KMS-11 (cell line): ENCODE measurements around the gene FNTB.
"Not testable (repeated sequence)": the region's sequence is repeated elsewhere in the genome, so short reads cannot be mapped to it uniquely, and the experiment has no call there.

Experiments used
- H2AFZ ChIP-seq: fragments of 200-600 bp; sonication (generic); 2 replicates; pipeline ENCODE4 v1.6.1; 2016; ENCODE audit warnings: antibody characterized with exemption, mixed run types, low read depth
- H3K27ac ChIP-seq: fragments of 200-600 bp; sonication (generic); 2 replicates; pipeline ENCODE4 v1.6.1; 2016; ENCODE audit warnings: mild to moderate bottlenecking, mixed run types
- H3K27me3 ChIP-seq: fragments of 200-600 bp; sonication (generic); 2 replicates; pipeline ENCODE4 v1.6.1; 2017; ENCODE audit warnings: mild to moderate bottlenecking, low read depth, mixed run types, moderate library complexity; ENCODE audit not compliant: insufficient read depth
- H3K36me3 ChIP-seq: fragments of 200-600 bp; sonication (generic); 2 replicates; pipeline ENCODE4 v1.6.1; 2017; ENCODE audit warnings: mild to moderate bottlenecking, mixed run types; ENCODE audit not compliant: insufficient read depth
- H3K4me1 ChIP-seq: fragments of 200-600 bp; sonication (generic); 2 replicates; pipeline ENCODE4 v1.6.1; 2016; ENCODE audit warnings: mild to moderate bottlenecking, low read depth, mixed run types; ENCODE audit not compliant: poor library complexity, severe bottlenecking
- H3K4me2 ChIP-seq: fragments of 200-600 bp; sonication (generic); 2 replicates; pipeline ENCODE4 v1.7.0; 2016; ENCODE audit warnings: mild to moderate bottlenecking, mixed run types
- H3K4me3 ChIP-seq: fragments of 200-600 bp; sonication (generic); IDR thresholded peaks from 2 replicates; pipeline ENCODE4 v1.6.1; 2017; ENCODE audit warnings: low read depth, low read length, mixed read lengths; ENCODE audit not compliant: insufficient read depth
- H3K79me2 ChIP-seq: fragments of 200-600 bp; sonication (generic); 2 replicates; pipeline ENCODE4 v1.6.1; 2016; ENCODE audit warnings: low read depth, mixed run types; ENCODE audit not compliant: insufficient read depth
- H3K9ac ChIP-seq: fragments of 200-600 bp; sonication (generic); 2 replicates; pipeline ENCODE4 v1.6.1; 2016; ENCODE audit warnings: mild to moderate bottlenecking, mixed run types
- H4K20me1 ChIP-seq: fragments of 200-600 bp; sonication (generic); 2 replicates; pipeline ENCODE4 v1.6.1; 2016; ENCODE audit warnings: mild to moderate bottlenecking, mixed run types; ENCODE audit not compliant: insufficient read depth
- CTCF ChIP-seq: fragments of 200-600 bp; sonication (generic); conservative IDR thresholded peaks from 2 replicates; pipeline ENCODE4 v1.6.1; 2017; ENCODE audit warnings: low read depth, mild to moderate bottlenecking, antibody characterized with exemption, low read length, moderate library complexity, mixed read lengths

The FNTB gene

GRCh38 chr14:65026526-65026925 lies 39.8 kb downstream of the FNTB start:
- H2AFZ ChIP-seq = no peak overlapping the region
- no peaks in the 10 kb centered on the region for H3K27me3 ChIP-seq
- H3K9ac ChIP-seq = no peak overlapping the region
- no peaks in the 10 kb centered on the region for H4K20me1 ChIP-seq
- no peak overlapping the region for H3K4me2 ChIP-seq
- no peaks in the 10 kb centered on the region for H3K79me2 ChIP-seq
- no peak overlapping the region for H3K4me3 ChIP-seq
- no peaks in the 10 kb centered on the region for H3K4me1 ChIP-seq
- no peaks in the 10 kb centered on the region for H3K36me3 ChIP-seq
- no peak for TF ChIP-seq CTCF
- no peak overlapping the region for H3K27ac ChIP-seq

GRCh38 chr14:65027127-65027799 lies 40.6 kb downstream of the FNTB start:
- H3K4me2 ChIP-seq = no peak overlapping the region
- H3K27ac ChIP-seq = no peak overlapping the region
- no peaks in the 10 kb centered on the region for H4K20me1 ChIP-seq
- no peaks in the 10 kb centered on the region for H3K36me3 ChIP-seq
- H3K9ac ChIP-seq = no peak overlapping the region
- H3K79me2 ChIP-seq = no peaks in the 10 kb centered on the region
- no peak overlapping the region for H3K4me3 ChIP-seq
- H3K27me3 ChIP-seq = no peaks in the 10 kb centered on the region
- TF ChIP-seq CTCF = no peak
- no peaks in the 10 kb centered on the region for H3K4me1 ChIP-seq
- H2AFZ ChIP-seq = no peak overlapping the region

GRCh38 chr14:65028937-65029336 lies 42.2 kb downstream of the FNTB start:
- Histone ChIP-seq H3K9ac (no peak overlapping the region), H3K27me3 (no peaks in the 10 kb centered on the region), H3K4me1 (no peaks in the 10 kb centered on the region), H3K79me2 (no peaks in the 10 kb centered on the region), H4K20me1 (no peaks in the 10 kb centered on the region), H3K4me2 (no peak overlapping the region), H3K4me3 (no peak overlapping the region), H2AFZ (no peak overlapping the region), H3K27ac (no peak overlapping the region), H3K36me3 (no peaks in the 10 kb centered on the region)
- no peak for TF ChIP-seq CTCF

GRCh38 chr14:65031321-65031720 lies 44.6 kb downstream of the FNTB start:
- not testable (repeated sequence) for H3K27ac ChIP-seq, H3K4me1 ChIP-seq, H3K36me3 ChIP-seq, H3K79me2 ChIP-seq, H3K27me3 ChIP-seq, H3K4me2 ChIP-seq, H3K9ac ChIP-seq, H3K4me3 ChIP-seq, H4K20me1 ChIP-seq, H2AFZ ChIP-seq

GRCh38 chr14:65032319-65032718 lies 45.6 kb downstream of the FNTB start:
- Histone ChIP-seq H3K79me2 (no peaks in the 10 kb centered on the region), H3K4me2 (no peak overlapping the region), H3K4me1 (no peaks in the 10 kb centered on the region), H3K36me3 (no peaks in the 10 kb centered on the region), H3K27me3 (no peaks in the 10 kb centered on the region), H3K9ac (no peak overlapping the region), H3K27ac (no peak overlapping the region), H4K20me1 (no peaks in the 10 kb centered on the region), H3K4me3 (no peak overlapping the region), H2AFZ (no peak overlapping the region)
- no peak for TF ChIP-seq CTCF
